ENCODE measurements around the gene RIPK4. TPM values are rescaled to one million over a fixed set of nuclear protein-coding genes. Genes with fewer than 3 reads are reported as not detected.

RIPK4 gene
- total and polyA plus RNA-seq, 8 donors, result 8.7 to 37.6 (median 21.2) TPM

- TF ChIP-seq CTCF (IDR thresholded peaks at IDR 0.05), result no peak
- no peak for DNase-seq
- intact Hi-C loops (cut with DNase I; ENCODE audit: low total_unique reads), result no loop called here
- Histone ChIP-seq H3K9me3 (peaks cover 0 to under 1% (median 0%) of the 10 kb centered on the region in 4 donors), H3K27me3 (peaks cover 0 to 19% (median 0%) of the 10 kb centered on the region in 3 donors), H3K36me3 (peaks cover 20 to 96% (median 91%) of the 10 kb centered on the region in 4 donors), H3K4me3 (no peak overlapping the region), H3K27ac (no peak overlapping the region), H3K4me1 (peaks cover 0 to 26% (median 6%) of the 10 kb centered on the region in 4 donors)
- WGBS, 5 donors, result 66 to 82% (median 72%) methylated on average over 17 to 26 of the region's 26 CpGs
These were observed 23.4 kb downstream of the RIPK4 start for GRCh38 chr21:41743321-41744027.

GRCh38 chr21:41742073-41742875, 24.6 kb downstream of the RIPK4 start:
- TF ChIP-seq EP300 (IDR thresholded peaks at IDR 0.05), result no peak
- TF ChIP-seq CTCF (IDR thresholded peaks at IDR 0.05), result no peak
- TF ChIP-seq POLR2AphosphoS5 (IDR thresholded peaks at IDR 0.05), result no peak
- no peak for TF ChIP-seq POLR2A (IDR thresholded peaks at IDR 0.05)
- WGBS, 5 donors, result 85 to 91% (median 89%) methylated on average over 22 to 30 of the region's 30 CpGs
- DNase-seq, result no peak
- Histone ChIP-seq H3K4me1 (peaks cover 0 to 26% (median 6%) of the 10 kb centered on the region in 4 donors), H3K9me3 (peaks cover 0 to 10% (median 5%) of the 10 kb centered on the region in 4 donors), H3K27ac (no peak overlapping the region), H3K36me3 (peaks cover 13 to 94% (median 86%) of the 10 kb centered on the region in 4 donors), H3K4me3 (no peak overlapping the region), H3K27me3 (peaks cover 0 to 19% (median 0%) of the 10 kb centered on the region in 3 donors)
- intact Hi-C loops (cut with DNase I; ENCODE audit: low total_unique reads), result no loop called here

GRCh38 chr21:41741253-41742072, 25.4 kb downstream of the RIPK4 start:
- Histone ChIP-seq H3K36me3 (peaks cover 6 to 87% (median 78%) of the 10 kb centered on the region in 4 donors), H3K4me3 (no peak overlapping the region), H3K27ac (no peak overlapping the region), H3K9me3 (peaks cover 0 to 11% (median 5%) of the 10 kb centered on the region in 4 donors), H3K4me1 (peaks cover 0 to 26% (median 6%) of the 10 kb centered on the region in 4 donors), H3K27me3 (peaks cover 0 to 16% (median 0%) of the 10 kb centered on the region in 3 donors)
- TF ChIP-seq POLR2AphosphoS5 (IDR thresholded peaks at IDR 0.05) (no peak), POLR2A (IDR thresholded peaks at IDR 0.05) (no peak), CTCF (IDR thresholded peaks at IDR 0.05) (no peak)
- intact Hi-C loops (cut with DNase I; ENCODE audit: low total_unique reads), result no loop called here
- no peak for DNase-seq
- WGBS, 5 donors, result 90 to 93% (median 92%) methylated on average over 48 to 55 of the region's 55 CpGs
